Measurements from ENCODE around the gene TPM2. TPM values are rescaled to one million over a fixed set of nuclear protein-coding genes. Genes with fewer than 3 reads are reported as not detected.

TPM2 gene
- total RNA-seq, 1 donor from 2014 or later: 188 TPM

GRCh38 chr9:35727676-35728040 is 37.9 kb upstream of the TPM2 start:
- Mint-ChIP-seq H3K36me3 (ENCODE audit: unreplicated experiment) (no peaks in the 10 kb centered on the region), H3K4me3 (ENCODE audit: unreplicated experiment) (no peak overlapping the region), H3K9me3 (ENCODE audit: unreplicated experiment) (no peaks in the 10 kb centered on the region), H3K27ac (ENCODE audit: unreplicated experiment) (no peak overlapping the region), H3K4me1 (ENCODE audit: low read depth, unreplicated experiment) (peaks cover 4% of the 10 kb centered on the region), H3K27me3 (ENCODE audit: unreplicated experiment) (peaks cover 2% of the 10 kb centered on the region)
- DNase-seq: no peak
- TF ChIP-seq CTCF (IDR thresholded peaks at IDR 0.05; ENCODE audit: partially characterized antibody, unreplicated experiment): no peak

GRCh38 chr9:35726931-35727330 is 37.2 kb upstream of the TPM2 start:
- no peak for TF ChIP-seq CTCF (IDR thresholded peaks at IDR 0.05; ENCODE audit: partially characterized antibody, unreplicated experiment)
- peaks cover 4% of the 10 kb centered on the region for H3K4me1 Mint-ChIP-seq (ENCODE audit: low read depth, unreplicated experiment)
- no peak overlapping the region for H3K4me3 Mint-ChIP-seq (ENCODE audit: unreplicated experiment)
- H3K27me3 Mint-ChIP-seq (ENCODE audit: unreplicated experiment): peaks cover 4% of the 10 kb centered on the region
- no peaks in the 10 kb centered on the region for H3K9me3 Mint-ChIP-seq (ENCODE audit: unreplicated experiment)
- DNase-seq: no peak
- no peaks in the 10 kb centered on the region for H3K36me3 Mint-ChIP-seq (ENCODE audit: unreplicated experiment)
- H3K27ac Mint-ChIP-seq (ENCODE audit: unreplicated experiment): no peak overlapping the region

GRCh38 chr9:35725362-35725761 is 35.6 kb upstream of the TPM2 start:
- Mint-ChIP-seq H3K4me1 (ENCODE audit: low read depth, unreplicated experiment) (no peaks in the 10 kb centered on the region), H3K9me3 (ENCODE audit: unreplicated experiment) (no peaks in the 10 kb centered on the region), H3K36me3 (ENCODE audit: unreplicated experiment) (no peaks in the 10 kb centered on the region), H3K27ac (ENCODE audit: unreplicated experiment) (no peak overlapping the region), H3K27me3 (ENCODE audit: unreplicated experiment) (peaks cover 2% of the 10 kb centered on the region), H3K4me3 (ENCODE audit: unreplicated experiment) (no peak overlapping the region)
- DNase-seq: no peak
- no peak for TF ChIP-seq CTCF (IDR thresholded peaks at IDR 0.05; ENCODE audit: partially characterized antibody, unreplicated experiment)

GRCh38 chr9:35723908-35724307 is 34.2 kb upstream of the TPM2 start:
- Mint-ChIP-seq H3K9me3 (ENCODE audit: unreplicated experiment) (no peaks in the 10 kb centered on the region), H3K36me3 (ENCODE audit: unreplicated experiment) (no peaks in the 10 kb centered on the region), H3K27me3 (ENCODE audit: unreplicated experiment) (peaks cover 2% of the 10 kb centered on the region), H3K4me1 (ENCODE audit: low read depth, unreplicated experiment) (no peaks in the 10 kb centered on the region), H3K27ac (ENCODE audit: unreplicated experiment) (no peak overlapping the region), H3K4me3 (ENCODE audit: unreplicated experiment) (no peak overlapping the region)
- no peak for DNase-seq
- TF ChIP-seq CTCF (IDR thresholded peaks at IDR 0.05; ENCODE audit: partially characterized antibody, unreplicated experiment): no peak

GRCh38 chr9:35723426-35723825 is 33.7 kb upstream of the TPM2 start:
- Mint-ChIP-seq H3K36me3 (ENCODE audit: unreplicated experiment) (no peaks in the 10 kb centered on the region), H3K27me3 (ENCODE audit: unreplicated experiment) (peaks cover 2% of the 10 kb centered on the region), H3K4me3 (ENCODE audit: unreplicated experiment) (no peak overlapping the region), H3K4me1 (ENCODE audit: low read depth, unreplicated experiment) (no peaks in the 10 kb centered on the region), H3K27ac (ENCODE audit: unreplicated experiment) (no peak overlapping the region), H3K9me3 (ENCODE audit: unreplicated experiment) (no peaks in the 10 kb centered on the region)
- no peak for TF ChIP-seq CTCF (IDR thresholded peaks at IDR 0.05; ENCODE audit: partially characterized antibody, unreplicated experiment)
- DNase-seq: no peak

All from glutamatergic neuron (in vitro differentiated cells).